ENCODE data around the gene DDRGK1.

Gene DDRGK1

GRCh38 chr20:3204124-3204794 is at the start of gene DDRGK1:
TSS of gene DDRGK1 (minus strand) at chr20:3204682. CDS start at chr20:3204627, 55 bp downstream.
- peak; percentile 88 to 92 for DNase-seq

DNA sequence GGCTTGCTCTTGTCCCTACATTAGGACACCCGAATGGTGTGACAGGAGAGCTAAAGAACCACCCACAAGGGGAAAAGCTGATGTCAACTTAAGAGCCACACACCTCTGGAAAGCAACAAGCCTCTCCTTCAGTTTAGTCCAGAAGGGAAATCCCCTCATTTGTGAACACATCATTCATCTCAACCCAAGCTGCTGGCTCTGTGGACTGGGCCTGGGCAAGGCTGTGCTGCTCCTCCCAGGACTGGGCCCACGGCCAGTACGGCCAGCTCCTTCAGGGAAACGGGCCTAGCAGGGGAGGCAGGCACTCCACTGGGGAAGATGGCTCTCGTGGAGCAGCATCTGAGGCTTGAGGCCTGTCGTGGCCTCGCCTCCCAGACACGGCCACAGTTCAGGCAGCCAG is 47.3 kb upstream of the DDRGK1 start:
- DNase-seq = no peak

- DNase-seq = no peak
Measured at GRCh38 chr20:3250091-3250504, 45.6 kb upstream of the DDRGK1 start.

DNA sequence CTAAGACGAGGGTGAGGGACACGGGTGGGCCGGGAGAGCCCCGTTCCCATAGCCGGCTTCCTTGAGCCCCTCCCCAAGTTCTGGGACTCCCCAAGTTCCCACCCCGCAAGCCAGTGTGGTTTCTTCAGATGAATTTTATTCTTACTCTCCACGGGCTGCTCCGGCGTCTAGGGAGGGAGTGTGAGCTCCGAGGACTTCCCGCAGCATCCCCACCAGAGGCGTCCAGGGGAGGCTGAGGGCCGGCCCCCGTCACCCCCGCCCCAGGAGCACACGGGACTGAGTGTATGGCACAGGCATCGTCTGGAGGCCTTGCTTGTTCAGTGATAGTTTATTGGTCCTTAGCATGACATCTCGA is 44.5 kb upstream of the DDRGK1 start:
- no peak for DNase-seq

DNA sequence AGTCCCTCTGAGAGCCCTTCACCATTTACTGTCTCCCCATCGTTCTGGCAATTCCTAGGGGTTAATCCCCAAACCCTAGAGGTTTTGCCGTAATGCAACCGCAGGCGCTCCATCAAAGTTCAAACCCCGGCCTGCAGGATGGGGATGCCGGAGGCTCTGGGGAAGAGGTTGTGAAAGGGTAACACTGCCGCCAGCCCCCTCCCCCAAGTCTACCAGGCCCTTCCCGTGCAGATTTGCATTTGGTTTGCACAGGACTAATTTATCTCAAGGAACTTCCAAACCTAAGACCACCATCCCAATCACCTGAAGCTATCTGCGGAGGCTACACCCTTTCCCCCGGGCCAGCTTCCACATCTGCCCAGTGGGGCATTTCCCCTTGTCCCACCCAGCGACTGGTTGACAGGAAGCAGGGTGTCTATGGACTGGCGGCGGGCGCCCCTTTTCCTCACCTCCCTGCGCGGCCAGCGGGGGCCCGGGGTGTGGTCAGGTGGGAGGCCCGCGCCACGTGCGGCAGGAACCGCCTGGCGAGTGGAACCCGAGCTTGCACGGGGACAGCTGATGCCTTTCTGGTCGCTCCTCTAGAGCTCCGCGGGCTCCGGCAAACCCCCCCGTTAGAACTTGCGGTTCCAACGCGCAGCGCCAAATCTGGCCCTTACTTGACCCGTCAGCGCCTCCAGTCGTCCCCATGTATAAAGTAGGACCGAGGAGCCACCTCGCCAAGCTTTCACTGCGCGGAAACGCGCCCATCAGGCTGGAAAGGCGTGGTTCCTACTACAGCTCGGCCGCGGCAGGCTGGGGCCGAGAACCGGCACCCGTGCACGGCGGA is 43.9 kb upstream of the DDRGK1 start:
- no peak for DNase-seq

- no peak for DNase-seq
Measured at GRCh38 chr20:3247638-3248037, 43.2 kb upstream of the DDRGK1 start.

DNA sequence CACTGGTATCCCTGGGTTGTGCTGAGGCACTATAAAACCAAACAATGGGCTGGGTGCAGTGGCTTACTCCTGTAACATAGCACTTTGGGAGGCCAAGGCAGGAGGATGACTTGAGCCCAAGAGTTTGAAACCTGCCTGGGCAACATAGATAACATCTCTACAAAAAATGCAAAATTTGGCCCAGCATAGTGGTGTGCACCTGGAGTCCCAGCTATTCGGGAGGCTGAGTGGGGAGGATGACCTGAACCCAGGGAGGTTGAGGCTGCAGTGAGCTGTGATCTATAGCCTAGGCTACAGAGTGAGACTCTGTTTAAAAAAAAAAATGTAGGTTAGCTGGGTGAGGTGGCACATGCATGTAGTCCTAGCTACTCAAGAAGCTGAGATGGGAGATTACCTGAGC is 42.2 kb upstream of the DDRGK1 start:
- no peak for DNase-seq

- DNase-seq = no peak
Measured at GRCh38 chr20:3245711-3246110, 41.2 kb upstream of the DDRGK1 start.

- DNase-seq = no peak
Measured at GRCh38 chr20:3245156-3245555, 40.7 kb upstream of the DDRGK1 start.

DNA sequence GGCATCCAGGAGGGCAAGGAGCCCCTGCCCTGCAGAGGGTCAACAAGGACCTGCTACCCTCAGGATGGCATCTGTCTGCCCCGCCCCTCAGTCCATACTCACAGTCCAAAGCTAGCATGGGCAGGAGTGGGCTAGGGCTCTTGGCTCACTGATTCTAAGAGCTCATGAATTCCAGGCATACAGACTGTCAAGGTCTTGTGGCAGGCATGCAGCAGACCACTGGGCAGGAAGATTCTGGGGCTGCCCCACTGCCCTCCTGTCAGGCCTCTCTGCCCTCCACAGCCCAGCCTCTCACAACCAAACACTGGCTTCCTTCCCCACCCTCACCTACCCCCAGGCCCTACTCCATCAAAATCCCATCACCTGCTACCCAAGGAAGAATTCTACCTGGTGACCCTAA is 40.1 kb upstream of the DDRGK1 start:
- no peak for DNase-seq

- DNase-seq = no peak
Measured at GRCh38 chr20:3243718-3244358, 39.4 kb upstream of the DDRGK1 start.

GRCh38 chr20:3242172-3242692 is 37.8 kb upstream of the DDRGK1 start:
- DNase-seq = no peak

DNA sequence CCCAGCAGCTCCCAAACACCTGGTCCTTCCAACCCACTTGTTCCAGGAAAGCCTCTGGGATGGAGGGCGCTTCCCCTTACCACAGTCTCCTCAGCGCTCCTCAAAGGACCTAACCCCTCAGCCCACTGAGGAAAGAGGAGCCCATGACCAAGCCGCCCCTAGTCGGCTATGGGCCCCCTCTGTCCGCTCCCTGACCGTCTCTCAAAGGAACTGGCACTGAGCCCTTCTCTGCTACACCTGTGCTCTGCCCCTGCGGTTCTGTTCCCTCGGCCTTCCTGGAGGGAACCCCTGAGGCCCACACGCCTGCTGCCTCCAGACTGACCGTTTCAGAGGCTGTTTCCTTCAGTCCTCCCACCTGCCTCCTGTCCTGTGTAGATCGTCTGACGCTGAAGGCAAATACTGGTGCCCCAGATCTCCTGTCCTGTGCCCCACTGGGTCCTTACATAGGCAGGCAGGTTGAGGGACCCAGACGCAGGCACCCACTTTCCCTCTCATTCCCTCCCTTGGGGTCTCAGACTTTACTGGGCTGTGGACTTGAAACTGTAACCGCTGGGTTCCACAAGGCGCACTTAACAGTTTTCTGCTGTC is 36.4 kb upstream of the DDRGK1 start:
- DNase-seq = no peak

GRCh38 chr20:3239867-3240775 is 35.6 kb upstream of the DDRGK1 start:
- DNase-seq = no peak

DNA sequence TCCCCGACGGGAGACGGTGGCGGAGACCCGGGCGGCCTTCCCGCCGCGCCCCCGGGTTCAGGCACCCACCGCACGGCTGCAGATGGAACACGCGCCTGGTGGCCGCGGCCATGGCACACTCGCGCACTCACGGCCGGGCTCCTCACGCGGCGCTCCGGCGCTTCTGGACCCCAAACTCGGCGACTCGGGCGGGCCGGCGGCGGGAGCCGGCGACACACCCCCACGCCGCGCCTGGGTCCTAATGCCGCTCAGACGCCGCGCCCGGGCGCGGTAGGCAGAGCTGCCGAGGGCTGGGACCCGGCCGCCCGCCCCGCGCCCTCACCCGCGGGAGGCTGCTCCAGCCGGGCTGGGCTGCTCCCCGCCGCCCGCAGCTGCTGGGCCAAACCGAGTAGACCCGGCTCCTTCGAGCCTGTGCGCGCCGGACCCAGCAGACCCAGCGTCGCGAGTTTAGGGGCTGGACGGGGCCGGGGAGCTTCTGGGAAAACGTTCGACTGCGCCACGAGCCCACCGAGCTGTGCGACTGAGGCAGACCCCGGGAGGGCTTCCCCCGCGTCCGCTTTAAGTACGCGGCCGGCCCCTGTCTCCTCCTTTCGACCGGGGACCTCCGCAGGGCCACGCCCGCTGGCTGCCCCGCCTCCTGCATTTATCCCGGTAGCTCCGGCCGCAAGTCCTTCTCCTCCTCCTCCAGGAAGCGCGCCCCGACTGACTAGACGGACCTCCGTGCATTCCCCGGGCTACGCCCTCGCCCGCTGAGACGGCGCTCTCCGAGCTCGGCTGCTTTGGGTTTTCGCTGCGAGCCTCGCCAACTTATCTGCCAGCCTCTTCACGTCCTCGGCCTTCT is 34.8 kb upstream of the DDRGK1 start, which contains the start of gene SLC4A11:
TSS of gene SLC4A11 (minus strand) at position 165 of the 841 bp plus-strand sequence. CDS start at position 112, 53 bp downstream.
- DNase-seq = peak in 1 of 2 donors; percentile 19

- DNase-seq = peak; percentile 39 to 45
Measured at GRCh38 chr20:3238616-3239025, 34.1 kb upstream of the DDRGK1 start.

GRCh38 chr20:3237958-3238615 is 33.6 kb upstream of the DDRGK1 start:
- DNase-seq = no peak

- DNase-seq = no peak
Measured at GRCh38 chr20:3237011-3237957, 32.8 kb upstream of the DDRGK1 start.

DNA sequence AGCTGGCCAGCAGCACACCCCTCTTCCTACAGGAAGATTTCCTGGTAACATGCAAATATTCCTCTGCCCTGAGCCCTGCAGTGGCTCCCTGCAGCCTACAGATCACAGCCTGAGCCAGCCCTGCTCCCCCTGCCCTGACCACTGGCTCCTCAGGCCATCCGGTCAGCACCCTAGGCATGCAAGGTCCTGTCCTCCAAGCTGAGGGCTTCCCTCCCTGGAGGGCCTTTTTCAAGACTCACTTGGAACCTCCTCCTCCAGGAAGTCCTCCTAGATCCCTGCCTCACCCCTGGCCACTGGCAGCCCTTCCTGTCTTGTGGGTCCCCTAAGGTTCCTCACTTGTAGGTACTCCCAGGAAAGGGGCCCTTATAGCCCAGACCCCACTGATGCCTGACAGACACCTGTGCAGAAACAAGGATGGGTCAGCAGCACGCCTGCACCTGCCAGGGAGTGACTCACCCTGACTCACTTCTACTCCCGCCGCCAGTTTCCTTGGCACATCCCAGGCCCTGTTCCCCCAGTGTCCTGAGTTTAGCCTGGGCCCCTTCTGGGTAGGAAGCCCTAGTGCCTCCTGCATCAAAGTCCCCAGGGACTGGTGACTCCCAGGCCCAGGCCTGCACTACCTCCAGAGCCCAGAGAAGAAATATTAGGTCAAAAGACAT is 31.3 kb upstream of the DDRGK1 start:
- no peak for DNase-seq
